H1 (cell line): ENCODE data around the gene TAP2. TPM values are rescaled to one million over a fixed set of nuclear protein-coding genes. Genes with fewer than 3 reads are reported as not detected.

Experiments used
- CTCF ChIA-PET: fragments of 300-600 bp; sonication (Branson Sonifier 250); formaldehyde crosslinking; loops from one replicate; lab custom pipeline; 2021; ENCODE audit not compliant: partially characterized antibody; lab: Charles Lee
- POLR2A ChIA-PET: fragments of 300-600 bp; sonication (Branson Sonifier 250); formaldehyde crosslinking; loops from one replicate; lab custom pipeline; 2021; ENCODE audit warnings: inconsistent platforms; ENCODE audit not compliant: partially characterized antibody; lab: Charles Lee
- DNase-seq, 2 experiments: peaks; one replicate each; pipeline versions ENCODE4 v3.0.0 to v3.0.0-alpha.2; 2010 to 2022; ENCODE audit warnings: low spot score in 2 of 2, low read depth in 1 of 2, mixed read lengths in 1 of 2
- FAIRE-seq: peaks from 2 replicates; lab custom pipeline; 2011; peaks lifted over from hg19 to GRCh38; lab: Jason Lieb, UNC
- H2AFZ ChIP-seq: 2 replicates; pipeline ENCODE4 v1.8.1; 2012; ENCODE audit warnings: low read length, inconsistent platforms
- H2AK5ac ChIP-seq: 2 replicates; pipeline ENCODE4 v1.6.1; 2013; ENCODE audit warnings: low read depth, low read length
- H2BK120ac ChIP-seq: replicated peaks from 2 replicates; pipeline ENCODE3; 2013; ENCODE audit warnings: low read depth, low read length, inconsistent platforms
- H2BK12ac ChIP-seq: 2 replicates; pipeline ENCODE4 v1.6.1; 2013; ENCODE audit warnings: low read depth, low read length
- H2BK15ac ChIP-seq: 2 replicates; pipeline ENCODE4 v1.6.1; 2013; ENCODE audit warnings: low read length
- H2BK20ac ChIP-seq: 2 replicates; pipeline ENCODE4 v1.6.1; 2013; ENCODE audit warnings: low read length
- H2BK5ac ChIP-seq: 2 replicates; pipeline ENCODE4 v1.6.1; 2013; ENCODE audit warnings: low read depth, low read length
- H3K14ac ChIP-seq: 2 replicates; pipeline ENCODE4 v1.6.1; 2013; ENCODE audit warnings: inconsistent platforms; ENCODE audit not compliant: insufficient read length
- H3K18ac ChIP-seq: 2 replicates; pipeline ENCODE4 v1.6.1; 2013; ENCODE audit warnings: low read length; ENCODE audit errors: extremely low read depth
- H3K23ac ChIP-seq: 2 replicates; pipeline ENCODE4 v1.6.1; 2013; ENCODE audit warnings: inconsistent platforms; ENCODE audit not compliant: insufficient read length
- H3K23me2 ChIP-seq: 2 replicates; pipeline ENCODE4 v1.6.1; 2013; ENCODE audit warnings: low read depth, low read length
- H3K27ac ChIP-seq: 2 replicates; pipeline ENCODE4 v1.6.1; 2011; ENCODE audit warnings: low read depth, low read length, inconsistent platforms
- H3K27me3 ChIP-seq, 4 experiments: replicated peaks in 1 of 4; 1 replicate in 1 of 4; 2 replicates in 3 of 4; pipeline versions ENCODE4 v1.6.1 to v1.8.1; 2011 to 2013; ENCODE audit warnings: low read length in 3 of 4, mild to moderate bottlenecking in 3 of 4, inconsistent platforms in 2 of 4, mixed read lengths in 2 of 4, moderate library complexity in 1 of 4; ENCODE audit not compliant: control insufficient read depth in 3 of 4, insufficient read depth in 3 of 4; ENCODE audit errors: extremely low read depth in 1 of 4
- H3K36me3 ChIP-seq, 4 experiments: 2 replicates each; pipeline versions ENCODE4 v1.6.1 to v1.8.1; 2011 to 2013; ENCODE audit warnings: mild to moderate bottlenecking in 4 of 4, low read length in 3 of 4, moderate library complexity in 2 of 4, control low read depth in 1 of 4, inconsistent platforms in 1 of 4; ENCODE audit not compliant: insufficient read depth in 4 of 4, control insufficient read depth in 2 of 4
- H3K4ac ChIP-seq: replicated peaks from 2 replicates; pipeline ENCODE3; 2013; ENCODE audit warnings: low read length, low read depth, mixed read lengths, inconsistent platforms; ENCODE audit not compliant: insufficient read length
- H3K4me1 ChIP-seq, 4 experiments: replicated peaks in 1 of 4; 1 replicate in 1 of 4; 2 replicates in 3 of 4; pipeline versions ENCODE4 v1.6.1 to v1.8.1; 2011 to 2013; ENCODE audit warnings: low read length in 3 of 4, inconsistent platforms in 2 of 4, mixed read lengths in 1 of 4; ENCODE audit not compliant: insufficient read depth in 4 of 4, control insufficient read depth in 3 of 4
- H3K4me2 ChIP-seq, 2 experiments: 2 replicates each; pipeline versions ENCODE4 v1.6.1 to v1.8.1; 2011 to 2013; ENCODE audit warnings: low read depth in 2 of 2, low read length in 2 of 2, control low read depth in 1 of 2, inconsistent platforms in 1 of 2, mild to moderate bottlenecking in 1 of 2; ENCODE audit not compliant: insufficient read depth in 1 of 2
- H3K4me3 ChIP-seq, 4 experiments: fragments of 200-600, 300-600 bp in 1 of 4; sonication (generic), shearing (Covaris generic), sonication (Bioruptor Twin) in 1 of 4; 2 replicates each; pipeline versions ENCODE4 v1.5.1 to v1.8.1; 2011 to 2016; ENCODE audit warnings: low read length in 4 of 4, low read depth in 3 of 4, control low read depth in 2 of 4, inconsistent platforms in 2 of 4, mild to moderate bottlenecking in 2 of 4, mixed read lengths in 1 of 4, moderate library complexity in 1 of 4; ENCODE audit not compliant: insufficient read depth in 2 of 4; ENCODE audit errors: extremely low read depth in 1 of 4
- H3K56ac ChIP-seq: replicated peaks from 2 replicates; pipeline ENCODE3; 2013; ENCODE audit warnings: low read depth, mild to moderate bottlenecking, mixed read lengths, low read length, inconsistent platforms; ENCODE audit not compliant: insufficient read length
- H3K79me1 ChIP-seq: 2 replicates; pipeline ENCODE4 v1.6.1; 2013; ENCODE audit warnings: low read depth, low read length, control low read depth
- H3K79me2 ChIP-seq, 2 experiments: 2 replicates each; pipeline versions ENCODE4 v1.6.1 to v1.8.1; 2012 to 2013; ENCODE audit warnings: low read length in 2 of 2, mild to moderate bottlenecking in 2 of 2, inconsistent platforms in 1 of 2; ENCODE audit not compliant: insufficient read depth in 2 of 2, control insufficient read depth in 1 of 2
- H3K9ac ChIP-seq, 4 experiments: replicated peaks in 1 of 4; 1 replicate in 1 of 4; 2 replicates in 3 of 4; pipeline versions ENCODE4 v1.6.1 to v1.8.1; 2011 to 2013; ENCODE audit warnings: low read depth in 3 of 4, low read length in 3 of 4, control low read depth in 2 of 4, mild to moderate bottlenecking in 2 of 4, moderate library complexity in 2 of 4, inconsistent platforms in 1 of 4; ENCODE audit errors: extremely low read depth in 1 of 4
- H3K9me3 ChIP-seq, 2 experiments: 2 replicates each; pipeline versions ENCODE4 v1.6.1 to v1.8.1; 2012 to 2013; ENCODE audit warnings: mild to moderate bottlenecking in 2 of 2, moderate library complexity in 2 of 2, control low read depth in 1 of 2, inconsistent platforms in 1 of 2, low read depth in 1 of 2, low read length in 1 of 2, mixed read lengths in 1 of 2; ENCODE audit not compliant: insufficient read depth in 2 of 2
- H4K20me1 ChIP-seq, 2 experiments: replicated peaks in 1 of 2; 2 replicates each; pipeline versions ENCODE3 to v1.8.1; 2011 to 2013; ENCODE audit warnings: inconsistent platforms in 2 of 2, low read length in 2 of 2, mild to moderate bottlenecking in 1 of 2; ENCODE audit not compliant: insufficient read depth in 2 of 2, control insufficient read depth in 1 of 2
- H4K5ac ChIP-seq: 2 replicates; pipeline ENCODE4 v1.6.1; 2013; ENCODE audit warnings: low read length, low read depth, mixed read lengths, inconsistent platforms; ENCODE audit not compliant: insufficient read length
- H4K8ac ChIP-seq: 2 replicates; pipeline ENCODE4 v1.8.0; 2013; ENCODE audit warnings: mild to moderate bottlenecking, moderate library complexity, low read length, inconsistent platforms; ENCODE audit not compliant: insufficient read depth; ENCODE audit errors: extremely low read depth
- H4K91ac ChIP-seq: replicated peaks from 2 replicates; pipeline ENCODE3; 2013; ENCODE audit warnings: low read length, mixed read lengths, inconsistent platforms; ENCODE audit not compliant: insufficient read length
- ATF3 ChIP-seq: IDR thresholded peaks from 2 replicates; pipeline ENCODE4 v1.6.1; 2011; ENCODE audit warnings: low read depth, mild to moderate bottlenecking, low read length; ENCODE audit not compliant: insufficient read depth
- RBBP5 ChIP-seq: IDR thresholded peaks from 2 replicates; pipeline ENCODE4 v1.7.1; 2012; ENCODE audit warnings: low read depth, mild to moderate bottlenecking, inconsistent platforms, low read length, moderate library complexity, borderline replicate concordance
- TAF1 ChIP-seq: IDR thresholded peaks from 2 replicates; pipeline ENCODE4 v1.6.1; 2011; ENCODE audit warnings: mild to moderate bottlenecking, low read depth, low read length
- WGBS, 2 experiments: shearing (Covaris generic) in 1 of 2; methylation state at CpG; one replicate each; pipeline versions ENCODE4 v1.1.6 to v1.1.7; 2013 to 2015; ENCODE audit warnings: low lambda C conversion rate in 2 of 2, mixed read lengths in 2 of 2, inconsistent platforms in 1 of 2, low coverage in 1 of 2, missing lambda C conversion rate in 1 of 2; ENCODE audit not compliant: insufficient replicate concordance in 2 of 2, insufficient coverage in 1 of 2, insufficient read length in 1 of 2; ENCODE audit errors: extremely low coverage in 1 of 2, missing lambda C conversion rate in 1 of 2; 5-methylcytosine and 5-hydroxymethylcytosine counted together
- polyA plus RNA-seq, 7 experiments: library from polyadenylated mRNA; depleted of rRNA in 3 of 7; stranded (reverse) in 5 of 7; unstranded in 2 of 7; fragments of >200 nt in 5 of 7; fragments of 200-250 nt in 2 of 7; gene quantifications; 1 replicate in 5 of 7; 2 replicates in 1 of 7; 4 replicates in 1 of 7; pipeline versions ENCODE4 v1.2.1 to v1.2.3, GENCODE V29; 2011 to 2013; ENCODE audit warnings: missing spikeins in 2 of 7, mixed read lengths in 2 of 7
- total RNA-seq: library from RNA; stranded (reverse); fragmentation: NEBNext Ultra II Directional; extraction: Animal tissue kit (Norgen Biotek cat#: 25700); gene quantifications from 2 replicates; pipeline ENCODE4 v1.2.1, GENCODE V29; 2021

Gene TAP2
- total and polyA plus RNA-seq, 2 of the 8 experiments (the other 6 are each of a cell fraction or from before 2014, with no cell fraction given) = 11.3 to 27.2 TPM

GRCh38 chr6:32849126-32849525, 10.6 kb upstream of the TAP2 start:
- no peak for FAIRE-seq

More at GRCh38 chr6:32849126-32849525, 10.6 kb upstream of the TAP2 start:
- Histone ChIP-seq H3K27ac (no peak overlapping the region), H2AK5ac (no peak overlapping the region), H3K4me3 (no peak overlapping the region), H4K20me1 (peaks cover 0 to 2% of the 10 kb centered on the region in 2 experiments), H2BK12ac (no peak overlapping the region), H3K36me3 (peaks cover 0 to 9% (median 0%) of the 10 kb centered on the region in 4 experiments; a peak in 5 of 8 replicates), H4K91ac (no peak overlapping the region), H2BK20ac (no peak overlapping the region), H3K4me1 (peaks cover 0 to 3% (median under 1%) of the 10 kb centered on the region in 4 experiments; a peak in 3 of 7 replicates), H3K79me2 (no peaks in the 10 kb centered on the region), H3K23ac (no peak overlapping the region), H3K18ac (no peak overlapping the region), H3K79me1 (no peaks in the 10 kb centered on the region), H2BK120ac (no peak overlapping the region), H3K56ac (no peak overlapping the region), H3K27me3 (peaks cover 5 to 20% (median 18%) of the 10 kb centered on the region in 4 experiments), H3K9ac (no peak overlapping the region), H2BK15ac (no peak overlapping the region), H2BK5ac (no peak overlapping the region), H4K8ac (no peak overlapping the region), H3K4ac (no peak overlapping the region), H3K23me2 (peaks cover 15% of the 10 kb centered on the region), H3K14ac (no peak overlapping the region), H4K5ac (no peak overlapping the region), H2AFZ (no peak overlapping the region), H3K4me2 (no peak overlapping the region), H3K9me3 (no peaks in the 10 kb centered on the region)
- TF ChIP-seq RBBP5 (no peak), TAF1 (no peak), ATF3 (no peak)
- CTCF ChIA-PET = interaction anchor here (0.9 to 3.3 kb wide), 4 partner anchors 10 to 104 kb away, joined by 4 to 26 read pairs (median 8); partner anchors contain the start of genes HLA-DMA and TAP2
- 86% methylated on average over 6 of the region's 6 CpGs; no CpG with 5 or more reads in 1 of the 2 experiments for WGBS, 2 experiments
- no peak for DNase-seq
- POLR2A ChIA-PET = interaction anchor here (1.4 to 1.7 kb wide), 5 partner anchors 11 to 137 kb away, joined by 3 to 5 read pairs (median 3); no protein-coding TSS in a partner anchor
